WTC11 (cell line): ENCODE data around the gene EPO.

Experiments used
- ATF3 ChIP-seq: sonication (generic); formaldehyde crosslinking; conservative IDR thresholded peaks from 2 replicates; pipeline ENCODE4 v1.8.1; 2022; ENCODE audit warnings: mild to moderate bottlenecking, missing genetic modification reagents
- CTCF ChIP-seq: fragments of 200-600 bp; IDR thresholded peaks from 2 replicates; pipeline ENCODE4 v1.8.0; 2022; ENCODE audit warnings: antibody characterized with exemption
- FOXP4 ChIP-seq: sonication (generic); formaldehyde crosslinking; IDR thresholded peaks from 2 replicates; pipeline ENCODE4 v1.8.0; 2022; ENCODE audit warnings: mild to moderate bottlenecking, missing genetic modification reagents
- GABPB1 ChIP-seq: sonication (generic); formaldehyde crosslinking; IDR thresholded peaks from 2 replicates; pipeline ENCODE4 v1.8.1; 2023; ENCODE audit warnings: mild to moderate bottlenecking, missing genetic modification reagents
- PRDM15 ChIP-seq: sonication (generic); formaldehyde crosslinking; IDR thresholded peaks from 2 replicates; pipeline ENCODE4 v1.8.0; 2022; ENCODE audit warnings: missing genetic modification reagents
- PREB ChIP-seq: sonication (generic); formaldehyde crosslinking; IDR thresholded peaks from 2 replicates; pipeline ENCODE4 v1.8.1; 2022; ENCODE audit warnings: mild to moderate bottlenecking, missing genetic modification reagents, moderate library complexity, borderline replicate concordance
- RELA ChIP-seq: sonication (generic); formaldehyde crosslinking; IDR thresholded peaks from 2 replicates; pipeline ENCODE4 v1.8.1; 2022; ENCODE audit warnings: missing genetic modification reagents, mild to moderate bottlenecking, borderline replicate concordance
- SP1 ChIP-seq: sonication (generic); formaldehyde crosslinking; conservative IDR thresholded peaks from 2 replicates; pipeline ENCODE4 v1.8.1; 2022; ENCODE audit warnings: missing genetic modification reagents
- STAT6 ChIP-seq: sonication (generic); formaldehyde crosslinking; conservative IDR thresholded peaks from 2 replicates; pipeline ENCODE4 v1.8.1; 2023; ENCODE audit warnings: mild to moderate bottlenecking, low read depth, missing genetic modification reagents, moderate library complexity
- TEAD1 ChIP-seq: sonication (generic); formaldehyde crosslinking; IDR thresholded peaks from 2 replicates; pipeline ENCODE4 v1.8.0; 2022; ENCODE audit warnings: mild to moderate bottlenecking, missing genetic modification reagents
- USF2 ChIP-seq: sonication (generic); formaldehyde crosslinking; IDR thresholded peaks from 2 replicates; pipeline ENCODE4 v1.8.1; 2023; ENCODE audit warnings: mild to moderate bottlenecking, missing genetic modification reagents, moderate library complexity
- ZNF138 ChIP-seq: sonication (generic); formaldehyde crosslinking; conservative IDR thresholded peaks from 2 replicates; pipeline ENCODE4 v1.8.1; 2022; ENCODE audit warnings: mild to moderate bottlenecking, moderate library complexity, missing genetic modification reagents
- ZNF281 ChIP-seq: sonication (generic); formaldehyde crosslinking; IDR thresholded peaks from 2 replicates; pipeline ENCODE4 v1.8.0; 2023; ENCODE audit warnings: mild to moderate bottlenecking, missing genetic modification reagents

- TF ChIP-seq CTCF: no peak
- TF ChIP-seq GABPB1: no peak
- TF ChIP-seq PREB (CRISPR knock-in tag): no peak
- TF ChIP-seq STAT6 (CRISPR knock-in tag): no peak
- no peak for TF ChIP-seq ATF3
- TF ChIP-seq ZNF138 (CRISPR knock-in tag): no peak
- no peak for TF ChIP-seq PRDM15 (CRISPR knock-in tag)
- TF ChIP-seq ZNF281: no peak
- TF ChIP-seq SP1: no peak
- TF ChIP-seq TEAD1 (CRISPR knock-in tag): no peak
- peak; percentile 92 for TF ChIP-seq USF2 (CRISPR knock-in tag)
- no peak for TF ChIP-seq RELA (CRISPR knock-in tag)
- no peak for TF ChIP-seq FOXP4 (CRISPR knock-in tag)
Observed at GRCh38 chr7:100694098-100694745, 26.0 kb upstream of the EPO start, which contains the start of gene GIGYF1.
